Panc1 (cell line): ENCODE data around the gene SIGLEC7.

ENCODE experiments used
- CTCF ChIP-seq: fragments of 450-650 bp; IDR thresholded peaks from 2 replicates; pipeline ENCODE4 v1.5.1; 2017; ENCODE audit warnings: mild to moderate bottlenecking
- POLR2AphosphoS5 ChIP-seq: IDR thresholded peaks from 2 replicates; pipeline ENCODE4 v1.6.1; 2012; ENCODE audit warnings: mild to moderate bottlenecking, low read depth, low read length, moderate library complexity
- REST ChIP-seq, 2 experiments: IDR thresholded peaks; 2 replicates each; pipeline ENCODE4 v1.6.1; 2011 to 2012; ENCODE audit warnings: low read depth in 2 of 2, control low read depth in 1 of 2, low read length in 1 of 2, mild to moderate bottlenecking in 1 of 2, moderate library complexity in 1 of 2; ENCODE audit not compliant: insufficient read depth in 1 of 2
- SIN3A ChIP-seq: IDR thresholded peaks from 2 replicates; pipeline ENCODE4 v1.6.1; 2012; ENCODE audit warnings: low read depth, mild to moderate bottlenecking, low read length, moderate library complexity, borderline replicate concordance; ENCODE audit not compliant: insufficient read depth

- no peak for TF ChIP-seq SIN3A
- no peak for TF ChIP-seq POLR2AphosphoS5
- no peak for TF ChIP-seq CTCF
- no peak for TF ChIP-seq REST (IDR thresholded peaks at IDR 0.05; ENCODE audit: insufficient read depth in 1 of 2, low read depth in 2 of 2, low read length in 1 of 2)
Measured at GRCh38 chr19:51198641-51199040, 56.5 kb downstream of the SIGLEC7 start.
